ENCODE results near the gene ARHGEF40. TPM values are rescaled to one million over a fixed set of nuclear protein-coding genes. Genes with fewer than 3 reads are reported as not detected.

ARHGEF40 gene
- polyA plus RNA-seq, 3 donors = 65.3 to 87.0 (median 76.4) TPM

DNA sequence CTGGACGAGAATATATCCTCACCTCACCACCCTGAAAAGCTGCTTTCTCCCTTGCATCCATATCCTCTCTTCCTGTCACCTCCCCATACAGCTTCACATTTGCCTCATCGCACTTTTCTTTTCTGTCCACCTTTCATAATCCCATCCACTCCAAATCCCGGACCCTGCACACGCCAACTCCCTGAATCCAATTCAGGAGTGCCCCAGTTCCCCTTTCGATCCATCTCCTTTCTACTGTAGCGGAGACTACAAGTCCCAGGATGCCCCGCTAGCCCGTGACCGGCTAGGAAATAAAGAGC is 33.3 kb downstream of the ARHGEF40 start:
- no peak for DNase-seq (ENCODE audit: extremely low read depth in 1 of 11, low read depth in 9 of 11, low spot score in 4 of 11)

DNA sequence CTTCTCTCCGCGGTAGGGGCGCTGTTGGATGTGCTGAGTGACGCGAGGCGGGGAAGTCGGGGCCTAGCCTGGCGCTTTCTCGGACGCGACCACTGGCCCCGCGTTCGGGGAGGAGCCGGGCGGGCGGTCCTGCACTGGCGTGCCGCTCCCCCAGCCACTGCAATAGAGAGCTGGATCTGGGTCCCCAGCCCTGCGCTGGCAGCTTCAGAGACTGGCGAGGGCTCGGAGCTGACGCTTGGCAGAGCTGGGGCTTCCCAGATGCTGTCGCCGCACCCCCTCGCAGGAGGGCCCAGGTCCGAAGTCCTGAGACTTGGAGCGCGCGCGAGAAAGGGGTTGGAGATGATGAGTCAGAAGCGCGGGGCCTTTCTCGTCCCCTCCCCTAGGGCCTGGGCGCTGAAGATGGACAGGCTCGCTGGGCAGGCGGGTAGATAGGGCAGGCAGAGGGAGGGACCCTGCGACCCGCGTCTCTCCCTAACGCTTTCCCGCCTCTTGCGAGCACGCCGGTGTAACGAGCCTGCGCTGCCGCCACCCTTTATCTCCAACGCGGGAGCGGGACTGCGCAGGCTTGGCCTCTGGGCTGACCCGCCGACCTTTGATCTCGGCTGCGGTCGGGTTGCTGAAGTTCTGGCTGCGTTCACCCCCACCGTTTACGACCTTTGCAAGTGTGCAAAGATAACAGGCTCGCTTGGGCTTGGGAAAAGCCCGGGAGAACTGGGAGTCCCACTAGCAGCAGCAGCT is 33.8 kb downstream of the ARHGEF40 start:
- DNase-seq (ENCODE audit: extremely low read depth in 1 of 11, low read depth in 9 of 11, low spot score in 4 of 11) = peak in 10 of 11 donors; percentile 89 to 96 (median 93)

DNA sequence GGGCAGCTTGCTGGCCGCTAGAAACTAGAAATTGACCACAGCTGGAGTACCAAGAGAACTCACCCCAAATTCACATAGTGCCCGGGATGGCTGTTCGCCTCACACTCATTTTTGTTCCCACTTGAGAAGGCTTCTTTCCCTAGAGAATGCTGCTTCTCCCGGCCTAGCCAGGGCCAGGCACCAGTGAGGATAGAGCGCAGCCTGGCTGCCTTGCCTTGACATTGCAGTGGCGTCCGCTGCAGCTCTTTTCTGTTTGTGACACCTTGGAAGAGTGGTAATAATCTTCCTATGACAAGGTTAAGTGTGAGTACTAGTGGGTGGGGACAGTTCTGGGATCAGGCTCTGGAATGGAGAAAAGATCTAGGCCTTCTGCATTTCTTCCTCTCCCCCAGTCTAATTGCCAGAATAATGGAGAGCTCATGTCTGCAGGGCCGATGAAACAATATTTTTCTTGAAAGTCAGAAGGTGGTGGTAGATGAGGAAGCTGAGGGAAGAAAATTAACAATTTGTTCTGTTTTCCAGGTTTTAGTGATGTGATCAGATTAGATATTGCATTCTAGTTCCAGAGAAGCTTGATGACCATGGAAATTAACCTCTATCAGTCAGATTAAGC is 34.5 kb downstream of the ARHGEF40 start:
- peak in 3 of 11 donors; percentile 58 to 73 (median 72) for DNase-seq (ENCODE audit: extremely low read depth in 1 of 11, low read depth in 9 of 11, low spot score in 4 of 11)

DNA sequence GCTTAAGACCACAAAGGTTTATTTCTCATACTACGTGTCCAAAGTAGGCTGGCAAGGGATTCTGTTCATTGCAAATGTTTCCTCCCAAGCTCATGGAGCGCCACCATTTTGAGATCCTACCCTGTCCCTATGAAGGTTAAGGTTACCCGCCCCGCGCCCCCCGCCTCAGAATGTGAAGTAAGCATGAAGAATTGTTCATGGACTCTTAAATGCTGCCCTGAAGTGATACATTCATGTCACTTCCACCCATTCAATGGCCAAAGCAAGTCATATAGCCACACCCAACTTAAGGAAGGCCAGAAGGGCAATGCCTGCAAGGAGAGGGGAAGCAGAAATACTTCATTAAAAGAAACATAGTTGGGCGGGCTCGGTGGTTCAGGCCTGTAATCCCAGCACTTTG is 35.0 kb downstream of the ARHGEF40 start:
- DNase-seq (ENCODE audit: extremely low read depth in 1 of 11, low read depth in 9 of 11, low spot score in 4 of 11) = no peak

DNA sequence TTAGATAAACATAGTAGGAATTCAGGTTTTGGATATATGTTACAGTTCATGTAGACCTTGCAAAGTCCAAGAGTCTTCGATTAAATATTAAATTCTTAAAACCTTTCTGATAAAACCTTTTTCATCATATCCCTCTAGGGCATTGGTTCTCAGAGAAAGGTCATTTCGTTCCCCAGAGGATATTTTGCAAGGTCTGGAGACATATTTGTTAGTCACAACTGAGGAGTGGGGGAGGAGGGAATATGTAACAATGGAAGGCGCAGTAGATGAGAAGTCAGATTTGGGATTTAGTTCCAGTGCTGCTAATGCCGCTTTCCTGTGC is 36.0 kb downstream of the ARHGEF40 start:
- DNase-seq (ENCODE audit: extremely low read depth in 1 of 11, low read depth in 9 of 11, low spot score in 4 of 11) = no peak

DNA sequence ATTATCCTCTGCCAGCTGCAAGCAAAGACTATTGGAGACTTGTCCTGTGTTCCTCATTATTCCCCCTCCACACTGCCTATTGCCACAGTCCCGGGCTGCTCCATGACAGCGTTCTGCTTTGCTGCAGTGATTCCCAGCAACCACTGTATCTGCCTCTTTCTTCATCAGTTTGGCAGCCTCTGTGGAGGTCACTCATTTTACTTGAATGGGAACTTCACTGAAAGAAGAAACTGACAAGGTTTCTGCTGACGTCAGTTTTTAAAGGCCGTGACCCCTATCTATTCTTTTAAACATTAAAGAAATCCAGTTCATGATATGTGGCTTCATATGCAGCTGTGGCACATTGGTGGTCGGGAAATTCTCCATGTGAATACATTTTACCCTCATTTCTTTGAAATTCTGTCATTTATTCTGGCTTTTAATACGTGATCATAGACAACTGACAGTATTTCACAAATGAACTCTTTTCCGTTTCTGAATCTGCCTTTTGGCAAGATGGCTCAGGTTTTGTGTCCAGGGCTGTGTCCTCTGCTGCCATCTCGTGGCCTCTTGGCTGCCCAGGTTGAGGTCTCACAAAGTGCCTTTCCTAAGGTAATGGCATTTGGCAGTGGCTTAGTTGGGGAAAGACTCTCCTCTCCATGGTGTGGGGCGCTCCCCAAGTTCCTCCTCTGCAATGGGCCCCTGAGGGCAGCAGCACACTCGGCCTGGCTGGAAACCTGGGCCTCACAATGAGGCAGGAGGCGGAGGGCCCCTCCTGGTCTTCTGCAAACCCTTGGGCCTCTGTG is 36.6 kb downstream of the ARHGEF40 start:
- DNase-seq (ENCODE audit: extremely low read depth in 1 of 11, low read depth in 9 of 11, low spot score in 4 of 11) = peak in 7 of 11 donors; percentile 69 to 81 (median 77)

DNA sequence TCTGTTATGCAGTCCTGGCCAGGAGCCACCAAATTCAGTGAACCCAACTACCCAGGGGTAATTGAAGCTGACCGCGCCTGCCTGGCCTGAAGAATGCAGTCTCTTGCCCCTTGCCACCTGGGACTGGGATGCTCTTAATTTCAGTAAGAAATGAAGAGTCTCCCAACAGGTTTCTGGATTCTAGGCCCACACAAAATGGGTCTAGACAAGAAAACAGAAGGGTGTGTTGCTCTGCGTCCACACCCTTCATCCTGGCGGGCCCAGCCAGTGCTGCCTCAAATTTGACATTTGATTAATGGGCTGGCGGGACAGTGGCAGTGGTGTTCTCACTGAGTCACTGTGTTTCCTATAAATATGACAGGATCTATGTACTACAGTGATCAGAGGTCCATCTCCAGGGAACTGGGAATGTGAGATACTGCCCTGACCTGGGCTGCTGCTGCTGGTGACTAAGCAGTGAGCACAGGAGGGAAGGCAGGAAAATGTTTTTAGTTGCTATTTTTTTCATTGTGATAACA is 37.2 kb downstream of the ARHGEF40 start:
- DNase-seq (ENCODE audit: extremely low read depth in 1 of 11, low read depth in 9 of 11, low spot score in 4 of 11) = no peak

DNA sequence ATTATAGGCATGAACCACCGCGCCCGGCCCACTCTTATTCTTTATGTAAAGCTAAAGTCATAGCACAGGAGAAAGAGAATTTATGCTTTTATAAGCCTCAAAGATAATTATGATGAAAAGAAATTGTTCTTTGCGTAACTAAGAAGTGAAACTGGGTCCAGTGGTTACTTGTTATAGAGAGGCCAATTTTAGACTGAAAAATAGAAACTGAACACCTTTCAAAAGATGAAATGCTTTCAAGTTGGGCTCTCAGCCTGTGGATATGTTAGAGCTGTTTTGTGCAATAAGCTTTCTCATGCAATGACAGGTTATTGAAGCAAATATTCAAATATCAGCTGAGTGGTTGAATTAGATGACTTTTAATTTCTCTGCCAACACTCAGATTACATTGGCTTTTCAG is 38.7 kb downstream of the ARHGEF40 start:
- DNase-seq (ENCODE audit: extremely low read depth in 1 of 11, low read depth in 9 of 11, low spot score in 4 of 11) = no peak

DNA sequence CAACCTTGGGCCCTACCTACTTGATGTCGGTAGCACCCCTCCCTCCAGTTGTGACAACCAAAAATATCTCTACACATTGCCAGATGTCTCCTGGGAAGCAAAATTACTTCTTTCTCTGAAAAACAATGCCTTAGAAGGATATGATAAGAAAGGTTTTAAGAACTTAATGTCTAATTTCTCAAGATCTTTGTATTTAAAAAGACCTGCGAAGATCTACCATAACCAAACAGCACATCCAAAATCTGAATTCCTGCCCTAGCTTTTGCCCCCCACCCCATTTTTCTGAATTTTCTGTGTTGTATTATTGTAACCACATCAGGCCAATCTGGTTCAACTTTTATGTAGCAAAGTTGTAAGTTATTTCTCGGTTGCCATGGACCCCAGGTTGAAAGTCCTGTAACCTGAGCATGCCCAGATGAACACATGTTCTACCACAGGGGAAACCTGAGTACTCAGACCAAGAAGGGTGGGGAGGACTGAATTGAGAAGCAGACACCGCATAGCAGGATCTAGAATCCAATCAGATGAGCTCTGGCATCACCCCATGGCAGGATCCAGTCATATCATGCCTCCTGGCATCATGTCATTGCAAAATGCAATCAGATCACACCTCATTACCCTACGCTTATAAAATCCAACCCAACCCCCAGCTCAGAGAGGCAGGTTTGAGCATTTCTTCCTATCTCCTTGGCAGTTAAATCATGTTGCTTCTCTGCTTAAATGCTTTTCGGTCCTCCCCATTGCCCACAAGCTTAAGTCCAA is 39.5 kb downstream of the ARHGEF40 start:
- DNase-seq (ENCODE audit: extremely low read depth in 1 of 11, low read depth in 9 of 11, low spot score in 4 of 11) = peak in 4 of 11 donors; percentile 57 to 71 (median 66)

DNA sequence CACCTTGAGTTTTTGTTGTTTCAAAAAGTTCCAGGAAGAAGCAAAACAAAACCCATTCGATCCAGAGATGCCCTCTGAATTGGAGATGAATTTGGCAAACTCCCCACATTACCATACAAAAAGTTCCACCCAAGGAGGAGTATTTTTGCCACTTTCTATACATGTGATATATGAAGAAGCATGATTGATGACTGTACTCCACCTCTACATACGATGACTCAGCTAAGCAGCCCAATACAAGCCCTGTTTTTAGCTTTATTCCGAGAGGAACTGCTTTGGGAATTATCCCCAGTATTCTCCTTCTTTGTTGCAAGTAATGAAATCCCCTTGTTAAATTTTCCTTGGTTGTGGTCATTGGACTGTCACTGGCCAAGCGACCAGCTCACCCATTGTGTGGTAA is 42.2 kb downstream of the ARHGEF40 start:
- DNase-seq (ENCODE audit: extremely low read depth in 1 of 11, low read depth in 9 of 11, low spot score in 4 of 11) = no peak

DNA sequence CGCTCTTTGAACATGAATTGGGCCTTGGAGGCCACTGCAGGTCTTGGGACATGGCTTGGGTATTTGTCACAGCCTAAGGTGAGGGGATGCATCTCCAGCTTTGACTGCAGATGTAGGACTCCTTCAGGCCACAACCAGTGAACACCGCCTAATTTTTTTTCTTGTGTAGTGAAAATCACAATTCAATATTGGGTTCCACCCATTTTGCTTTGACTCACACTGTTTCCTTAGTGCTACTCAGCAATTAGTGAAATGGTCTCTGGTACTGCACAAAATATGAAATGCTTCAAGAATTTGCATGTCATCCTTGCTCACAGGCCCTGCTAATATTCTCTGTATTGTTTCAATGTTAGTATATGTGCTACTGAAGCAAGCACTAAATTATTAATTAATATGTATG is 43.3 kb downstream of the ARHGEF40 start:
- DNase-seq (ENCODE audit: extremely low read depth in 1 of 11, low read depth in 9 of 11, low spot score in 4 of 11) = no peak

DNA sequence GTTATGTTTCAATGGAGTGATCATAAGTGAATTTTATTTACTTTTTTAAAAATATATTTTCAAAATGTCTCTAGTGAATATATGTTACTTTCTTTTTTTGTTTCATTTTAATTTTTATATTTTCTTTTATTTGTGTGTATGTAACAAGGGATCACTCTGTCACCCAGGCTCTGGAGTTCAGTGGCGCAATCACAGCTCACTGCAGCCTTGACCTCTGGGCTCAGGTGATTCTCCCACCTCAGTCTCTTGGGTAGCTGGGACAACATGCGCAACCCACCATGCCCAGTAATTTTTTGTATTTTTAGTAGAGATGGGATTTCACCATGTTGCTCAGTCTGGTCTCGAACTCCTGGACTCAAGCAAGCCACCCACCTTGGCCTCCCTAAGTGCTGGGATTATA is 48.8 kb downstream of the ARHGEF40 start:
- DNase-seq (ENCODE audit: extremely low read depth in 1 of 11, low read depth in 9 of 11, low spot score in 4 of 11) = no peak

DNA sequence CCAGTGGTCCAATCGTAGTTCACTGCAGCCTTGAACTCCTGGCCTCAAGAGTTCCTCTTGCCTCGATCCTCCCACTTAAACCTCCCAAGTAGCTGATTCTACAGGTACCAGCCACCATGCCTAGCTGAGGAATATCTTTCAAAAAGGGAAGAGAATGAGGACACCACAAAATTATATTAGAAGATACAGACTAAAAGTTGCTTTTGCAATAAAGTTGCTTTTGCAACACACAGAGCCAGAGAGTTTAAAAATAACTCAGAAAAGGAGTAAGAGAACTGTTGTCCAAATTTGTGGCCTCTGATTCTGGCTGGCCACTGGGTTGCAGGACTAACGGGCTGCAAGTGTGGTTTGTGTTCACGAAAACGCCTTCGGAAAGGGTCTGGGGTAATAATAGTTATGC is 50.6 kb downstream of the ARHGEF40 start:
- DNase-seq (ENCODE audit: extremely low read depth in 1 of 11, low read depth in 9 of 11, low spot score in 4 of 11) = no peak

DNA sequence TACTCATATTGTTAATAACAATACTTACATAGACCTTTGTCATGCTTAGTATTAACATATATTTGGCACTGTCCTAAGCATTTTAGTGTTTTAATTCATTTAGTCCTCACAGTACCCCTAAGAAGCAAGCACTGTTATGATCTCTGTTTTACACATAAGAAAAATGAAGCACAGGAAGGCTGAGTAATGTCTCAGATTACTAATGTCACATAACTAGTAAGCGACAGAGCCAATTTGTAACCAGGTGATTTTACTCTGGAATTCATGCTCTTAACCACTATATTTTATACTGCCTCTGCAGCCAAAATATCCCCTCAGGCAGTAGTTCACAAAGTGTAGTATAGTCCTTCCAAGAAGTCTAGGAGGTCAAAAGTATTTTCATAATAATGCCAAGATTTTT is 51.0 kb downstream of the ARHGEF40 start:
- DNase-seq (ENCODE audit: extremely low read depth in 1 of 11, low read depth in 9 of 11, low spot score in 4 of 11) = no peak

DNA sequence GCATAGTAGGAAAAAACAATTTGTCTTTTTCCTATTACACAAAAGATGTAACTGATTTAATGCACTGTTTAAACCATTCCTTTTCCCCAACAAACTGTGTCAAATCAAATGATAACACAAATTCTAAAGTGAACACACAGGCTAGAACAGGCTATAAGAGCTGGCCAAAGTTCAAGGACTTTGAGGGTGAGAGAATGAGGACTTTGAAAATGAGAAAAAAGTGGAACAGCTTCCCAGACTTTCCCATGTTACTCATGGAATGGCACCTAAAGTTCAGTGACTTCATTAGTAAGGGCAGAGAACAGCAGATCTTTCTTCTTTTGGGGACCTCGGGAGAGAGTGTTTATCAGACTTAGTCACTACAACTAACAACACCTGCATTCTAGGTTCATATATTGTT is 53.3 kb downstream of the ARHGEF40 start:
- DNase-seq (ENCODE audit: extremely low read depth in 1 of 11, low read depth in 9 of 11, low spot score in 4 of 11) = no peak

DNA sequence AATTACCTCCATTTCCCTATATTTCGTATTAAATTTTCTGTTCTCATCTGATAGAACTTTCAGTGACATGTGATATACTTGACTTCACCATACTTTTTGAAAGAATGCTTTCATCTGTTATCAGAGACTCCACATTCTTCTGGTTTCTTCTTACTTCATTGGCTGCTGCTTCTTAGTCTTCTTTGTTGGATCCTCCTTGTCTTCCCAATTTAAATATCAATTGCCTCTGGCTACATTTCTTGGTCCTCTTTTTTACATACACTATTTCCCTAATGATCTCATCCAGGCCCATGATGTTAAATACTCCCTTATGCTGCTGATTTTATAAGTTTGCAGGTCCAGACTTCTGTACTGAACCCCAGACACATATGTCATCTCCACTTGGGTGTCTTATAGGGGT is 63.8 kb downstream of the ARHGEF40 start:
- no peak for DNase-seq (ENCODE audit: extremely low read depth in 1 of 11, low read depth in 9 of 11, low spot score in 4 of 11)

DNA sequence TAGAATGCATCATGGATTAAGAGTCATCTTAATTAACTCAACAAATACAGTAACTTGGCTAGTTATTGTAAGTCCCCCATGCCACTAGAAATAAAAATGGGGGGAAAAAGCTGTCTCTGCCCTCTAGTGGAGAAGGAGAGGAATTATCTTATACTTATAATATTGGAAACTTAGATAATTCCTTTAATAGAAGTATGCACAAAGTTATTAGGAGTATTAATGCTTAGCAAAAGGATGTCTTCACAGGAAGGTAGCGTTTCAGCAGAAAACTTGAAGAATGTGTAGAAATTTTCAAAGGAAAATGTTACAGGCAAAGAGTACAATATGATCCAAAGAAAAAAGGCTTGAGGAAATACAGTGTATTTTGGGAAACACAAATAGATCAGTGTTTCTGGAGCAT is 65.9 kb downstream of the ARHGEF40 start:
- no peak for DNase-seq (ENCODE audit: extremely low read depth in 1 of 11, low read depth in 9 of 11, low spot score in 4 of 11)
